ENCODE results near the gene RTP5. TPM values are rescaled to one million over a fixed set of nuclear protein-coding genes. Genes with fewer than 3 reads are reported as not detected.

Gene RTP5
- total RNA-seq, 1 experiment from 2014 or later, result not detected

GRCh38 chr2:241820625-241821384 lies 48.7 kb upstream of the RTP5 start:
- Histone ChIP-seq H3K4me1 (ENCODE audit: control insufficient read depth in 1 of 2, insufficient read depth in 2 of 2, low read length in 2 of 2) (no peaks in the 10 kb centered on the region), H3K36me3 (ENCODE audit: control insufficient read depth in 1 of 2, insufficient read depth in 2 of 2, low read length in 2 of 2) (no peaks in the 10 kb centered on the region), H3K4me3 (replicated peaks in 1 of 2; ENCODE audit: low read depth in 1 of 2, low read length in 2 of 2) (no peak overlapping the region), H3K4me2 (ENCODE audit: low read length) (no peak overlapping the region), H3K79me2 (ENCODE audit: insufficient read depth, low read length) (no peaks in the 10 kb centered on the region), H3K27ac (ENCODE audit: low read depth, low read length) (no peak overlapping the region), H3K9me3 (ENCODE audit: control insufficient read depth in 1 of 2, insufficient read depth in 1 of 2, low read depth in 1 of 2, low read length in 2 of 2) (no peaks in the 10 kb centered on the region), H3K27me3 (ENCODE audit: insufficient read depth, low read length) (no peaks in the 10 kb centered on the region), H4K20me1 (ENCODE audit: insufficient read depth) (no peaks in the 10 kb centered on the region), H3K9ac (ENCODE audit: low read length) (no peak overlapping the region), H2AFZ (ENCODE audit: low read depth, low read length, poor library complexity, severe bottlenecking) (no peak overlapping the region), H3K9me2 (ENCODE audit: insufficient read depth) (no peaks in the 10 kb centered on the region)
- intact Hi-C loops (cut with micrococcal nuclease), result no loop called here
- ChIA-PET RAD21 (ENCODE audit: low non-redundant PET in 1 of 2, low total read pairs in 2 of 2, uncharacterized antibody in 2 of 2, unreplicated experiment in 2 of 2) (no interaction called here), POLR2A (no interaction called here), CTCF (no interaction called here)
- BruUV-seq (replicated peaks), result no TSS peak
- DNase-seq (ENCODE audit: low read depth, low spot score) (no peak), ATAC-seq (no peak)
- no peak for TF ChIP-seq EGR1 (IDR thresholded peaks at IDR 0.05; ENCODE audit: low read depth)
- no peak for TF ChIP-seq ATF3 (IDR thresholded peaks at IDR 0.05)
- no peak for TF ChIP-seq ZFX (IDR thresholded peaks at IDR 0.05)
- TF ChIP-seq POLR2A (IDR thresholded peaks at IDR 0.05; ENCODE audit: borderline replicate concordance, extremely low read depth, insufficient read depth, insufficient read length), result no peak
- no peak for TF ChIP-seq SRF (IDR thresholded peaks at IDR 0.05; ENCODE audit: low read depth)
- no peak for TF ChIP-seq RAD21 (IDR thresholded peaks at IDR 0.05; ENCODE audit: low read depth)
- TF ChIP-seq REST (IDR thresholded peaks at IDR 0.05; ENCODE audit: low read depth), result no peak
- TF ChIP-seq SP1 (IDR thresholded peaks at IDR 0.05; ENCODE audit: low read depth), result no peak
- no peak for TF ChIP-seq CTCF (IDR thresholded peaks at IDR 0.05 in 2 of 3, conservative IDR thresholded peaks at IDR 0.05 in 1 of 3; ENCODE audit: borderline replicate concordance in 1 of 3, insufficient read depth in 1 of 3, low read depth in 2 of 3, low read length in 2 of 3)

All from HCT116 (cell line).